Skeletal muscle satellite cell (primary cell): Measurements from ENCODE around the gene MAP3K10.

Source experiments
- H3K27me3 ChIP-seq: 2 replicates; pipeline ENCODE4 v1.7.0; 2013; ENCODE audit warnings: low read length; ENCODE audit not compliant: control insufficient read depth, insufficient read depth
- H3K36me3 ChIP-seq: 2 replicates; pipeline ENCODE4 v1.7.0; 2013; ENCODE audit warnings: mild to moderate bottlenecking, control low read depth, low read length; ENCODE audit not compliant: insufficient read depth
- H3K4me1 ChIP-seq: 2 replicates; pipeline ENCODE4 v1.7.0; 2013; ENCODE audit warnings: low read length; ENCODE audit not compliant: control insufficient read depth, insufficient read depth
- H3K4me2 ChIP-seq: 2 replicates; pipeline ENCODE4 v1.7.0; 2013; ENCODE audit warnings: mild to moderate bottlenecking, low read length
- H3K4me3 ChIP-seq: 2 replicates; pipeline ENCODE4 v1.7.0; 2013; ENCODE audit warnings: low read length
- H3K9ac ChIP-seq: 2 replicates; pipeline ENCODE4 v1.7.0; 2013; ENCODE audit warnings: mild to moderate bottlenecking, low read depth, low read length, moderate library complexity
- H3K9me3 ChIP-seq: replicated peaks from 2 replicates; pipeline ENCODE4 v1.7.0; 2013; ENCODE audit warnings: mild to moderate bottlenecking, control low read depth, low read length

Gene MAP3K10

DNA sequence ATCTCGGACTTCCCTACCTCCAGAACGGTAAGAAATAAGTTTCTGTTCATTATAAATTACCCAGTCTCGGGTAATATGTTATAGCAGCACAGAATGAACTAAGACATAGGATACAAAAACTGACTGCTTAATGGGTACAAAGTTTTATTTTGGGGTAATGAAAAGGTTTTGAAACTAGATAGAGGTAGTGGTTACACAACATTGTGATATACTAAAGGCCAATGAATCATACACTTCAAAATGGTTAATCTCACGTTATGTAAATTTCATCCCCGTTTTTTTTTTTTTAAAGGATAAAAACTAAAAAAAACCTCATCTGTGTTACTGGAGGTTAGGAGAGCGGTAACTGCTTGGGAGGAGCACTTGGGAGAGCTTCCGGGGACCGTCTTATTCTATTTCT lies 70.4 kb downstream of the MAP3K10 start:
- Histone ChIP-seq H3K9me3 (no peaks in the 10 kb centered on the region), H3K4me3 (no peak overlapping the region), H3K9ac (no peak overlapping the region), H3K4me1 (no peaks in the 10 kb centered on the region), H3K4me2 (no peak overlapping the region), H3K27me3 (no peaks in the 10 kb centered on the region), H3K36me3 (peaks cover 33% of the 10 kb centered on the region)

DNA sequence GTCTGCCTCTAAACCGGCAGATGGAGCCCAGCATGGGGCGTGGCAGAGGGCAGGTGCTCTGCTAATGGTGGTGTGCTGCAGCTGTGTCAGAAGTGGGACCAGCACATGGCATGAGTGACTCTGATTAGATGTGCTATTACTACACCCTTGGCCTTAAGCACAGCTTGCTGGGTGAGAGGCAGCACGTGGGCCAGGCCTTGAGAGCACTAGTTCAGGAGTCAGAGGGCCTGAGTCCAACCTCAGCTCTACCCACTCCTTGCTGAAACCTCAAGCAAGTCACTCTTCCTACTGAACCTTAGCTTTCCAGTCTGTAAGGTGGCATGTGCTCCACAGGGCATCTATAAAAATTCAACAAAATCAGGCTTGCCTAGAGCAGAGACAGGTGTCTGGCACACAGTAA lies 71.2 kb downstream of the MAP3K10 start:
- H3K27me3 ChIP-seq, result no peaks in the 10 kb centered on the region
- H3K36me3 ChIP-seq, result peaks cover 26% of the 10 kb centered on the region
- no peak overlapping the region for H3K9ac ChIP-seq
- no peak overlapping the region for H3K4me2 ChIP-seq
- no peak overlapping the region for H3K4me3 ChIP-seq
- no peaks in the 10 kb centered on the region for H3K9me3 ChIP-seq
- no peaks in the 10 kb centered on the region for H3K4me1 ChIP-seq

DNA sequence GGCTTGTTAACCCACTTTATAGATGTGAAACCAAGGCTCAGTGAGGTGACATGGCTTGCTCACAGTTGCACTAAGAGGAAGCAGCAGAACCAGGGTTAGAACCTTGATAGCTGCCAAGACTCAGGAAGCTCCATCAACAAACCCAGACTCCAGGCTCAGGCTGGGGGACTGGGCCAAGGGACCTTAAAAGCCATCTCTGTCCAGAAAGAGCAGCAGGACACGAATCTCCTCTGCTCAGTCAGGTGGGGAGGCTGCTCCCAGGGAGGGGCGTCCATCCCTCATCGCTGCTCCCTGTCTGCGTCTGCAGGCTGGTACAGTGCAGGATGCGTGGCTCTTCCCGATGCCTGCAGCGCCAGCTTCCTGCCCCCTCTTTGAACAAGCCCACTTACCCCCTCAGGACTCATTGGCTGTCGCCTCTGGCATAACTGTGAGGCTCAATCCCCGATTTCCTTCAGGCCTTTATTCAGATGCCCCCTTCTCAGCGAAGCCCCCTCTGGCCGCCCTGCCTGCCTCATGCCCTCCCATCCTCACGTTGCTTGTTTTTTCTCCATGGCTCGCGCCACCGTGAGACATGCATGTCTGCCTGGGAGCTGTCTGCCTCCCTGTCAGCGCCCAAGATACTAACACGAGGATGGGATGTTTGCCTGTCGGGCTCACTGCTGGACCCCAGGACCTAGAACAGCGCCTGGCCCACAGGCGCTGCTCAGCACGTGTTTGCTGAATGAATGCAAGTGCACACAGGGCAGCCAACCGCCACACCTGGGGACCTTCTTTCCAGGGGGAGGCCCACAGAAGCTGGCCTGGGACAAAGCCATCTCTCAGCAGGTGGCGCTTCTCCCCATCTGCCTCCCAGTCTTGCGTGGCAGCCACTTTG lies 72.5 kb downstream of the MAP3K10 start:
- Histone ChIP-seq H3K4me3 (no peak overlapping the region), H3K36me3 (peaks cover 26% of the 10 kb centered on the region)

DNA sequence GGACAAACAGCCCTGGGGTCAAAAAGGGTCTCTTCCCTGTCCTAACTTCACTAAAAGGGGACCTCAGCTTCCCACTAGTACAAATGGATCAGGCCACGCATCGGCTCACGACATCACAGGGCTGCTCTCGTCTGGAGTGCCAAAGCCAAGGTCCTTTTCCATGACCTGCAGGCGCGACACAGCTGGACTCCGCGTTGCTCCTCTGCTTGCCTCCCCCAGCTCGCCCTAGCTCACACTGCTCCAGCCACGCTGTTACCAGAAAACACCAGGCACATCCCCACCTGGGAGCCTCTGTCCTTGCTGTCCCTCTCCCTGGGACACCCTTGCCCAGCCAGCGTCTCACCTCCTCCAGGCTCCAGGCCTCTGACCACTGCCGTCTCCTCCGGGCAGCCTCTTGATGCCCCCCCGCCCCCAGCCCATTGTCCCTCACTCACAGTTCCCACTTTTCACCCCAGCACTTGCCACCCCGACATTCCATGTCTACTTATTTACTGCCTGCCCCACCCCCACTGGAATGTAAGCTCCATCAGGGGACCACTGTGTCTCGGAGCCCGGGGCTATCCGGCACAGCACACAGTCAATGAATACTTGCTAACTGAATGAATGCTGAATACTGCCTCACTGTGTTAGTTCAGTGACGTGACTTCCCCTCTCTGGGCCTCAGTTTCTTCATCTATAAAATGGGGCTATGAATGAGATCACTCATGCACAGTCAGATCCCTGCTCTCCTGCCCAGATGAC lies 73.3 kb downstream of the MAP3K10 start:
- no peaks in the 10 kb centered on the region for H3K27me3 ChIP-seq
- H3K4me1 ChIP-seq, result peaks cover 5% of the 10 kb centered on the region
- H3K36me3 ChIP-seq, result peaks cover 26% of the 10 kb centered on the region
- H3K9ac ChIP-seq, result no peak overlapping the region
- H3K4me2 ChIP-seq, result no peak overlapping the region
- H3K9me3 ChIP-seq, result no peaks in the 10 kb centered on the region
- H3K4me3 ChIP-seq, result no peak overlapping the region

More for the DNA sequence above, 72.5 kb downstream of the MAP3K10 start:
- Histone ChIP-seq H3K4me2 (no peak overlapping the region), H3K9me3 (no peaks in the 10 kb centered on the region), H3K27me3 (no peaks in the 10 kb centered on the region), H3K9ac (no peak overlapping the region), H3K4me1 (peaks cover 5% of the 10 kb centered on the region)
